Activated CD8-positive, alpha-beta T cell treated with anti-CD3 and anti-CD28 coated beads for 36 hours (primary cell): Measurements from ENCODE around the gene ACE. TPM values are rescaled to one million over a fixed set of nuclear protein-coding genes. Genes with fewer than 3 reads are reported as not detected.

ENCODE experiments used
- ATAC-seq: fragments of 200-7000 bp; cut with Tn5 transposase; one replicate; pipeline ENCODE4 v1.10.0; 2021; ENCODE audit warnings: mild to moderate bottlenecking, moderate library complexity
- CTCF ChIA-PET: fragments of 350-600 bp; sonication (Branson Sonifier 250); formaldehyde crosslinking; loops from one replicate; lab custom pipeline; 2021; ENCODE audit warnings: antibody characterized with exemption; lab: Charles Lee
- POLR2A ChIA-PET: fragments of 350-600 bp; sonication (Branson Sonifier 250); formaldehyde crosslinking; loops from one replicate; lab custom pipeline; 2021; ENCODE audit warnings: antibody characterized with exemption; lab: Charles Lee
- DNase-seq: peaks from one replicate; pipeline ENCODE4 v3.0.0-alpha.2; 2020
- H3K27ac Mint-ChIP-seq: one replicate; pipeline ENCODE4 v1.8.0; 2021; ENCODE audit warnings: mild to moderate bottlenecking, mixed read lengths
- H3K27me3 Mint-ChIP-seq: one replicate; pipeline ENCODE4 v1.8.0; 2021; ENCODE audit warnings: mixed read lengths
- H3K36me3 Mint-ChIP-seq: one replicate; pipeline ENCODE4 v1.8.0; 2021; ENCODE audit warnings: low read depth, mixed read lengths
- H3K4me1 Mint-ChIP-seq: one replicate; pipeline ENCODE4 v1.8.0; 2021; ENCODE audit warnings: low read depth, mixed read lengths
- H3K4me3 Mint-ChIP-seq: one replicate; pipeline ENCODE4 v1.8.0; 2021; ENCODE audit warnings: mild to moderate bottlenecking, moderate library complexity, mixed read lengths
- H3K9me3 Mint-ChIP-seq: one replicate; pipeline ENCODE4 v1.8.0; 2021; ENCODE audit warnings: mixed read lengths
- CTCF ChIP-seq: fragments of 200-600 bp; IDR thresholded peaks from one replicate; pipeline ENCODE4 v1.8.0; 2022; ENCODE audit warnings: antibody characterized with exemption, mild to moderate bottlenecking
- intact Hi-C: fragments of 100-400 bp; cut with micrococcal nuclease; formaldehyde crosslinking; loops from one replicate; pipeline ENCODE4 v1.10.0; 2022
- total RNA-seq, 2 experiments: library from RNA; stranded (reverse); gene quantifications; one replicate each; pipeline ENCODE4 v1.2.3, GENCODE V29; 2021

ACE gene
- total RNA-seq, 2 experiments from 2014 or later, result 0.36 to 0.51 TPM

- Mint-ChIP-seq H3K36me3 (no peaks in the 10 kb centered on the region), H3K4me1 (peaks cover 21% of the 10 kb centered on the region), H3K4me3 (peak within 1 kb of the TSS; percentile 69), H3K27me3 (peaks cover 3% of the 10 kb centered on the region), H3K9me3 (no peaks in the 10 kb centered on the region), H3K27ac (peak within 1 kb of the TSS; percentile 80)
- intact Hi-C loops, result no loop called here
- POLR2A ChIA-PET, result interaction anchor here (0.6 to 1.5 kb wide), 5 partner anchors 11 to 387 kb away, joined by 3 to 11 read pairs (median 3); no protein-coding TSS in a partner anchor
- peak; percentile 68 for ATAC-seq
- TF ChIP-seq CTCF, result peak; percentile 53
- peak; percentile 68 for DNase-seq
- CTCF ChIA-PET, result interaction anchor here (1.1 to 5.8 kb wide), 6 partner anchors 10 to 39 kb away, joined by 4 to 32 read pairs (median 10); no protein-coding TSS in a partner anchor
Measured at GRCh38 chr17:63445954-63446752, 30.7 kb upstream of the ACE start, which contains the start of gene CYB561. CYB561 (minus strand) TSS chr17:63446306; CDS start chr17:63437547, 8,759 bp downstream.

- ATAC-seq, result peak; percentile 32
- peaks cover 21% of the 10 kb centered on the region for H3K4me1 Mint-ChIP-seq
- H3K27ac Mint-ChIP-seq, result peak overlapping the region; percentile 80
- no peaks in the 10 kb centered on the region for H3K9me3 Mint-ChIP-seq
- H3K36me3 Mint-ChIP-seq, result no peaks in the 10 kb centered on the region
- peak; percentile 60 for DNase-seq
- no peak for TF ChIP-seq CTCF
- H3K27me3 Mint-ChIP-seq, result peaks cover 3% of the 10 kb centered on the region
- POLR2A ChIA-PET, result interaction anchor here (0.7 to 2.0 kb wide), 6 partner anchors 11 to 386 kb away, joined by 3 to 11 read pairs (median 4); no protein-coding TSS in a partner anchor
- CTCF ChIA-PET, result interaction anchor here (1.1 to 5.8 kb wide), 5 partner anchors 11 to 39 kb away, joined by 4 to 32 read pairs (median 6); no protein-coding TSS in a partner anchor
- intact Hi-C loops, result no loop called here
- H3K4me3 Mint-ChIP-seq, result peak overlapping the region; percentile 69
Measured at GRCh38 chr17:63446753-63447470, 29.9 kb upstream of the ACE start.

- peaks cover 21% of the 10 kb centered on the region for H3K4me1 Mint-ChIP-seq
- intact Hi-C loops, result no loop called here
- POLR2A ChIA-PET, result interaction anchor here (0.7 to 2.0 kb wide), 5 partner anchors 10 to 173 kb away, joined by 3 to 11 read pairs (median 3); no protein-coding TSS in a partner anchor
Measured at GRCh38 chr17:63447471-63448009, 29.3 kb upstream of the ACE start.

GRCh38 chr17:63448655-63449054 is 28.2 kb upstream of the ACE start:
- intact Hi-C loops, result no loop called here
- Mint-ChIP-seq H3K27me3 (peaks cover 3% of the 10 kb centered on the region), H3K4me1 (peaks cover 21% of the 10 kb centered on the region), H3K27ac (no peak overlapping the region), H3K36me3 (no peaks in the 10 kb centered on the region), H3K4me3 (no peak overlapping the region), H3K9me3 (no peaks in the 10 kb centered on the region)
- ChIA-PET CTCF (interaction anchor here (0.9 to 5.8 kb wide), 6 partner anchors 9 to 164 kb away, joined by 3 to 32 read pairs (median 4); no protein-coding TSS in a partner anchor), POLR2A (interaction anchor here (0.8 to 2.0 kb wide), 4 partner anchors 9 to 172 kb away, joined by 3 to 4 read pairs (median 4); no protein-coding TSS in a partner anchor)
- no peak for TF ChIP-seq CTCF
- no peak for ATAC-seq
- no peak for DNase-seq

More at GRCh38 chr17:63447471-63448009, 29.3 kb upstream of the ACE start:
- Mint-ChIP-seq H3K36me3 (no peaks in the 10 kb centered on the region), H3K4me3 (peak overlapping the region; percentile 69), H3K27ac (peak overlapping the region; percentile 80), H3K9me3 (no peaks in the 10 kb centered on the region), H3K27me3 (peaks cover 3% of the 10 kb centered on the region)
- DNase-seq, result no peak
- ATAC-seq, result no peak
- no peak for TF ChIP-seq CTCF
- CTCF ChIA-PET, result interaction anchor here (1.1 to 5.8 kb wide), 5 partner anchors 12 to 32 kb away, joined by 3 to 32 read pairs (median 6); no protein-coding TSS in a partner anchor
